ENCODE data around the gene ASCC3. TPM values are rescaled to one million over a fixed set of nuclear protein-coding genes. Genes with fewer than 3 reads are reported as not detected.

ASCC3 gene
- total RNA-seq, 4 donors from 2014 or later, result 20.5 to 33.9 (median 26.9) TPM

DNA sequence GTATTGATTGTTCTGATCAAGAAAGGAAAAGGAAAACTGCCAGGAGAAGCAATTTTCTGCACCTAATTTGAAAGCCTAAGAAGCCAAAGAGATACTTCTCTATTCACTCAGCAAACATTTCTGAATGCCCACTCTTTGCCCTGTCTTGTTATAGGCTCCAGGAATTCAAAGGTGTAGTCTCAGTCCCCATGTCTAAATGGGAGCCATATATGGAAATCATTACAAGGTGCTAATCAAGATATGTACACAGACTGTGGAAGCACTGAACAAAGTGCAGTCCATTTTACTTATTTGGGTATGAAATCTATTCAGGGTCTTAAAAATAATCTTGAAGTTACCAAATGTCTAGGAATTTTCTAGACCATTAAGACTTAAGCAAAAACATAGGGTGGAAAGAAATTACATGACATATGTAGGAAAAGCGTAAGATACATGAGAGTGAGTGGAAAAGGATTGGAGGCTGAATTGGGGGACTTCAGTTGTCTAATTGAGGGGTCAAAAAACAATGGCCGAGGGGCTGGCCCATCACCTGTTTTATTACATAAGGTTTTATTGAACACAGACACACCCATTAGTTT is 39.0 kb upstream of the ASCC3 start:
- no peaks in the 10 kb centered on the region for H3K4me1 ChIP-seq
- no peak for DNase-seq (ENCODE audit: low spot score in 2 of 2)
- 69 to 87% methylated on average over 2 of the region's 2 CpGs for WGBS, 2 donors
- TF ChIP-seq, protein P1, sequence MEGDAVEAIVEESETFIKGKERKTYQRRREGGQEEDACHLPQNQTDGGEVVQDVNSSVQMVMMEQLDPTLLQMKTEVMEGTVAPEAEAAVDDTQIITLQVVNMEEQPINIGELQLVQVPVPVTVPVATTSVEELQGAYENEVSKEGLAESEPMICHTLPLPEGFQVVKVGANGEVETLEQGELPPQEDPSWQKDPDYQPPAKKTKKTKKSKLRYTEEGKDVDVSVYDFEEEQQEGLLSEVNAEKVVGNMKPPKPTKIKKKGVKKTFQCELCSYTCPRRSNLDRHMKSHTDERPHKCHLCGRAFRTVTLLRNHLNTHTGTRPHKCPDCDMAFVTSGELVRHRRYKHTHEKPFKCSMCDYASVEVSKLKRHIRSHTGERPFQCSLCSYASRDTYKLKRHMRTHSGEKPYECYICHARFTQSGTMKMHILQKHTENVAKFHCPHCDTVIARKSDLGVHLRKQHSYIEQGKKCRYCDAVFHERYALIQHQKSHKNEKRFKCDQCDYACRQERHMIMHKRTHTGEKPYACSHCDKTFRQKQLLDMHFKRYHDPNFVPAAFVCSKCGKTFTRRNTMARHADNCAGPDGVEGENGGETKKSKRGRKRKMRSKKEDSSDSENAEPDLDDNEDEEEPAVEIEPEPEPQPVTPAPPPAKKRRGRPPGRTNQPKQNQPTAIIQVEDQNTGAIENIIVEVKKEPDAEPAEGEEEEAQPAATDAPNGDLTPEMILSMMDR (IDR thresholded peaks at IDR 0.05), result no peak
- TF ChIP-seq POLR2A (IDR thresholded peaks at IDR 0.05) (no peak), EP300 (IDR thresholded peaks at IDR 0.05) (no peak)
- H3K27ac ChIP-seq, result no peak overlapping the region
- H3K36me3 ChIP-seq, result no peaks in the 10 kb centered on the region
- no peaks in the 10 kb centered on the region for H3K27me3 ChIP-seq
- H3K9me3 ChIP-seq, result no peaks in the 10 kb centered on the region
- H3K4me3 ChIP-seq, result no peak overlapping the region

DNA sequence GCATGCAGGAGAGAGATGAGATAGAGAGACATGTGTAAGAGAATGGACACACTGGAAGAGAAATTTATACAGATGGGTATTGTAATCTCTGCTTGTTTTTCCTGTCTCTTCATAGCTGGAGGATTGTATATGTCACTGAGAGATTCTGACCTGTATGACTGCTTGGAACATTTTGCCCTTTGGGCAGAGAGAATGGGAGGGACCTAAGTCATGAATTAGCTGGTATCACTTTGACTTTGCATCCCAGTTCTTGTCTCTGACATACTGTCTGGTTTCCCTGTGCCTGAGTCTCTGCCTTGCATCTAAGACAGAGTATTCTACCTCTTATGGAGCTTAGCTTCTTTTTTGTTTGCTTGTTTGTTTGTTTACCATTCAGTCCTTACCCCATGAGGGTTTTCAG is 37.0 kb upstream of the ASCC3 start:
- Histone ChIP-seq H3K27ac (no peak overlapping the region), H3K27me3 (no peaks in the 10 kb centered on the region), H3K4me3 (no peak overlapping the region), H3K9me3 (no peaks in the 10 kb centered on the region), H3K36me3 (no peaks in the 10 kb centered on the region), H3K4me1 (no peaks in the 10 kb centered on the region)
- no peak for DNase-seq (ENCODE audit: low spot score in 2 of 2)
- no peak for TF ChIP-seq EP300 (IDR thresholded peaks at IDR 0.05)
- no peak for TF ChIP-seq POLR2A (IDR thresholded peaks at IDR 0.05)
- TF ChIP-seq, protein P1 (IDR thresholded peaks at IDR 0.05), result no peak

DNA sequence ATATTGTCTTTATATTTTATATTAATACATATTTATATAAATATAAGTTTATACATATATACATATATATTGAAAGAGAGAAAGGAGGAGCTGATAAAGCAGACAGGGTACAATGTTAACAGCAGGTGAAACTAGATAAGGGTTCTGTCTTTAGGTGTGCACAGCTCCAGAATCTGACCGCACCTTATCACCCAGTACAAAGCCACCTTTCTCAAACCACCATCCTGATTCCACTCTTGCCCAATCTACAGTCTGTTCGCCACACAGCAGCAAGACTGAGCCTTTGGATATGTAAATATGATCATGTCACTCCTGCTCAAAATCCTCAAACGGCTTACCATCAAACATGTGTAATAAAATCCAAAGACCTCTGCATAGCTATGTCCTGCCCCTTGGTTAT is 34.7 kb upstream of the ASCC3 start:
- Histone ChIP-seq H3K9me3 (no peaks in the 10 kb centered on the region), H3K27me3 (no peaks in the 10 kb centered on the region), H3K4me3 (no peak overlapping the region), H3K36me3 (no peaks in the 10 kb centered on the region), H3K27ac (no peak overlapping the region), H3K4me1 (no peaks in the 10 kb centered on the region)
- no peak for DNase-seq (ENCODE audit: low spot score in 2 of 2)
- TF ChIP-seq EP300 (IDR thresholded peaks at IDR 0.05), result no peak
- TF ChIP-seq, protein P1 (IDR thresholded peaks at IDR 0.05), result no peak
- TF ChIP-seq POLR2A (IDR thresholded peaks at IDR 0.05), result no peak
- 90 to 91% methylated on average over 3 of the region's 3 CpGs for WGBS, 2 donors

DNA sequence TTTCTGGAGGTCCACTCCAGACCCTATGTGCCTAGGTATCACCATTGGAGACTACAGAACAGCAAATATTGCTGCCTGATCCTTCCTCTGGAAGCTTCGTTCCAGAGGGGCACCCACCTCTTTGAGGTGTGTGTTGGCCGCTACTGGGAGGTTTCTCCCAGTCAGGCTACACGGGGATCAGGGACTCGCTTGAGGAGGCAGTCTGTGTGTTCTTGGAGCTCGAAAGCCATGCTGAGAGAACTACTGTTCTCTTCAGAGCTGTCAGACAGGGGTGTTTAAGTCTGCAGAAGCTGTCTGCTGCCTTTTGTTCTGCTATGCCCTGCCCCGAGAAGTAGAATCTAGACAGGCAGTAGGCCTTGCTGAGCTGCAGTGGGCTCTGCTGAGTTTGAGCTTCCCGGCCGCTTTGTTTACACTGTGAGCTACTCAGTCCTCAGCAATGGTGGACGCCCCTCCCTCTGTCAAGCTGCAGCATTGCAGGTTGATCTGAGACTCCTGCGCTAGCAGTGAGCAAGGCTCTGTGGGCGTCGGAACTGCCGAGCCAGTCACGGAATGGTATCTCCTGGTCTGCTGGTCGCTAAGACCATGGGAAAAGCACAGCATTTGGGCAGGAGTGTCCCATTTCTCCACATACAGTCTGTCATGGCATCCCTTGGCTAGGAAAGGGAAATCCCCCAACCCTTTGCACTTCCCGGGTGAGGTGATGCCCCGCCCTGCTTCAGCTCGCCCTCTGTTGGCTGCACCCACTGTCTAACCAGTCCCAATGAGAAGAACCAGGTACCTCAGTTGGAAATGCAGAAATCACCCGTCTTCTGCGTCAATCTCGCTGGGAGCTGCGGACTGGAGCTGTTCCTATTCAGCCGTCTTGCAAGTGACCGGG is 32.5 kb upstream of the ASCC3 start:
- TF ChIP-seq EP300 (IDR thresholded peaks at IDR 0.05) (no peak), POLR2A (IDR thresholded peaks at IDR 0.05) (no peak)
- TF ChIP-seq, protein P1 (IDR thresholded peaks at IDR 0.05), result no peak
- H3K4me3 ChIP-seq, result no peak overlapping the region
- WGBS, 2 donors, result 86 to 90% methylated on average over 21 to 24 of the region's 24 CpGs
- H3K36me3 ChIP-seq, result no peaks in the 10 kb centered on the region
- H3K9me3 ChIP-seq, result peaks cover 0 to 4% (median 0%) of the 10 kb centered on the region in 4 donors
- no peaks in the 10 kb centered on the region for H3K4me1 ChIP-seq
- no peak overlapping the region for H3K27ac ChIP-seq
- DNase-seq (ENCODE audit: low spot score in 2 of 2), result no peak
- no peaks in the 10 kb centered on the region for H3K27me3 ChIP-seq

DNA sequence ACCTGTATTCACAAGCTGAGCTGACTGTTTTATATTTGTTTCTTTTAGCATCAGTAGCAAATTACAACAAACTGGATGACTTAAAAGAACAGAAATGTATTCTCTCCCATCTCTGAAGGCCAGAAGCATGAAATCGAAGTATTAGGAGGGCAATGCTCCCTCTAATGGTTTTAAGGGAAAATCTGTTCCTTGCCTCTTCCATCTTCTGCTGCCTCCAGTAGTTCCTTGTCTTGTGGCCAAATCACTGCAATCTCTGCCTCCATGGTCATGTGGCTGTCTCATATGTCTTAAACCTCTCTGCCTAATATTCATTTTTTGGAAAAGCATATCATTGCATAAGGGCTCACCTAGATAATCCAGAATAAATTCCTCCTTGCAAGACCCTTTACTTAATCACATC is 25.2 kb upstream of the ASCC3 start:
- TF ChIP-seq EP300 (IDR thresholded peaks at IDR 0.05) (no peak), POLR2A (IDR thresholded peaks at IDR 0.05) (no peak)

More for the DNA sequence above, 25.2 kb upstream of the ASCC3 start:
- Histone ChIP-seq H3K27me3 (no peaks in the 10 kb centered on the region), H3K36me3 (no peaks in the 10 kb centered on the region), H3K27ac (no peak overlapping the region), H3K4me1 (no peaks in the 10 kb centered on the region), H3K4me3 (no peak overlapping the region), H3K9me3 (peaks cover 0 to 4% (median 0%) of the 10 kb centered on the region in 4 donors)
- WGBS, 2 donors, result 41 to 77% methylated on average over 1 of the region's 1 CpG
- no peak for DNase-seq (ENCODE audit: low spot score in 2 of 2)

Measured in tibial nerve (tissue), 4 donors.